Left lobe of liver (tissue), 2 donors: ENCODE measurements around the gene DNAJC27. TPM values are rescaled to one million over a fixed set of nuclear protein-coding genes. Genes with fewer than 3 reads are reported as not detected.

Experiments used
- ATAC-seq: fragments of 200-7000 bp; cut with Tn5 transposase; one replicate; pipeline ENCODE4 v1.9.1; 2020; ENCODE audit warnings: mild to moderate bottlenecking, moderate library complexity
- DNase-seq: peaks from one replicate; pipeline ENCODE4 v3.0.0-alpha.2; 2020; ENCODE audit warnings: low spot score
- total RNA-seq: library from RNA; stranded (reverse); gene quantifications from one replicate; pipeline ENCODE4 v1.2.1, GENCODE V29; 2021
- donor health status: DM: no; HTN: no; CAD: no; lungs with moderate emphysema.
- donor health status: DM: no; HTN: yes; CAD: no.

Gene DNAJC27
- total RNA-seq, 1 donor from 2014 or later, result 1.9 TPM

DNA sequence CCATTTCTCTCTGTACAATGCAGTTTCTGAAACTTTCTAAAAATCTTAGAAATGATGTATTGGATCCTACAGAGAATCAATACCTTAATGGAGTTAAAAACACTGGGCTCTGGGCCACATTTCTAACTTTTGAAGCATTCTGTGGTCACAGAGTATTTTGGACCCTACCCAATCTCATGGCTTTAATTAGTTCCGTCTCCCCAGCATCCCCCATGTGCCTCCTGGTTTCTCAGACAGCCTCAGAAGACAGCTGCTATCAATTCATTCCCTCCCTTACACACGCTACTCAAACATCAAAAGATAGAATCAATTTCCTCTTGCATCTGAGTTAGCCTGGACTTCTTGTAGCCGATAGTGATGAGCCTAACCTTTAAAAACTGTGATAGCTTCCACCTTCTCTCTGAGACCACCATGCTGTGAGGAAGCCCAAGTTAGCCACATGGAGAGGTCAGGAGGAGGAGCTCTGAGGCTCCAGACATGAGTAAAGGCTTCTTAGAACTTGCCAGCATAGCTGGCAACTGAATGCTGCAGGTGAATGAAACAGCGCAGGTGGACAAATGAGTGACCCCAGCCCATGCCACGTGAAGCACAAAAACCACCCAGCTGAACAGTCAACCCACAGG lies 62.1 kb downstream of the DNAJC27 start:
- DNase-seq, result no peak
- no peak for ATAC-seq

GRCh38 chr2:24908461-24908901 lies 63.3 kb downstream of the DNAJC27 start:
- no peak for DNase-seq
- ATAC-seq, result no peak

DNA sequence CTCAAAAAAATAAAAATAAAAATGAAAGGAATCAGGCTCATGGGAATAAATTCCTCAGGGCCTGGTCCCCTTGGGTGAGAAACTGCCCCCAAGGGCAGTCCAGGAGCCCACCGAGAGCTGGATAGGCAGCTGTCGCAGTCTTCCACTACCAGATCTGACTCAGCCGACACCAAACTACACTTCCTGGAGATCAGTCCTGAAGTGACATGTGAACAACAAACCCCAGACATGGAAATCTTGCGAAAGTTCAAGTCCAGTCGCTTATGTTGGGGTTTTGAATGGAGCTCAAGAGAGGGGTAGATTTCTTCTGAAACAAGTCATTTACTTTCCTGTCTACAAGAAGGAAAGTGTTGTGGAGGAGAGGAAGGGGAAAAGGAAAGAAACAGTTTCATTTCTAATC lies 64.6 kb downstream of the DNAJC27 start:
- no peak for ATAC-seq
- DNase-seq, result no peak

DNA sequence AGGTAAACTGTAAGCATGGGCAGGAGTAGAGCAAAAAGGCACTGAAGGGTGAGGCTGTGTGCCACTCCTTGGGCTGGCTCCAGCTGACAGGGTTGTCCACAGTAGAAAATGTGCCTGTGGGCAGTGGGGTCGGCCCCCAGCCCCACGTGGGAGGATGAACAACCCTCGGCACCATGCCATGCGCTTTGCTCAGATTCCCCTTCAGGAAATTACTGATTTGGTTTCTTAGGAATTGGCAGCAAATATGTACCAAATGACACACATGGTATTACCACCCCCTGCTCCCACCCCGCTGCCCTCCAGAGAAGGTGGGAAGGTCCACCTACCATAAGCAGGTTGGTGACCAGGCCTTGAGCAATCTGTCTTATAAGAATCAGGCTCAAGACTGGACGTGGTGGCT lies 65.3 kb downstream of the DNAJC27 start:
- no peak for DNase-seq
- no peak for ATAC-seq

DNA sequence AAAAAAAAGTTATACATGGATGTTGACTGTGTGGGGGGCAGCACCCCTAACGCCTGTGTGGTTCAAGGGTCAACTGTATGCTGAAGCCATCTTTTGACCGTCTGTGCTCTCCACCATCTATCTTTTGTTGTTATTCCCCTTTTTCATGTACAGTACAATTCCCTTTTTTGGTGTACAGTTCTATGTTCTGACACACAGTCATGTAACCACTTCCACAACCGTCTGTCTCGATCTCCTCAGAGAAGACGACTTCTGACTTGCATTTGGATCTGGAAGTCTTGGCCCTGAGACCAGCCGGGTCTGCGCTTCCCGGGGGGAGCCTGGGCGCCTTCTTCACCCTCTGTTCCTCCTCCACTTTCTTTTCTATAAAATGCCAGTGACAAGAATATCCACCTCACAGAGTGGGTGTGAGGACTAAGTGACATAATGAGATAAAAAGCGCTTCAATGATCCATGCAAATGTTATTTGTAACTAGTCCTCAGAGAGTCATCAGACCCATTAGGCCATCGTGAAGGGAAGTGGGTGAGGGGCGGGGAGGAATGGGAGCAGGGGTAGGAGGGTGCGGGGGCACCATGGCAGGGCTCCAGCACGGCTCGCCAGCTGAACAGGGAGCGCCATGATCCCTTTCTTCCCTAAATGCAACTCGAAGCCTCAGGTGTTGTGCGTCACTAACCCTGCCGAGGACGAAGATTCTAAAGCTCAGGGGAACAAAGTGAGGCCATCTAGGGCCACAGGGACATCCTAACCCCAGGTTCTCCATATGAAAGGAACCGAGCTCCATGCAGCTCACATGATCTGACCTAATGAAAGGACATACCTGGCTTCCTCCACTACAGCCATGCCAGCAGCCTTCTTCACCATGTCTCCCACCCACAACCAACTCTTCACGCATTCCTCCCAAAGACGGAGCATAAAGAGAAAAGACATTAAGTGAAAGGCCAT lies 68.3 kb downstream of the DNAJC27 start:
- ATAC-seq, result no peak
- no peak for DNase-seq

DNA sequence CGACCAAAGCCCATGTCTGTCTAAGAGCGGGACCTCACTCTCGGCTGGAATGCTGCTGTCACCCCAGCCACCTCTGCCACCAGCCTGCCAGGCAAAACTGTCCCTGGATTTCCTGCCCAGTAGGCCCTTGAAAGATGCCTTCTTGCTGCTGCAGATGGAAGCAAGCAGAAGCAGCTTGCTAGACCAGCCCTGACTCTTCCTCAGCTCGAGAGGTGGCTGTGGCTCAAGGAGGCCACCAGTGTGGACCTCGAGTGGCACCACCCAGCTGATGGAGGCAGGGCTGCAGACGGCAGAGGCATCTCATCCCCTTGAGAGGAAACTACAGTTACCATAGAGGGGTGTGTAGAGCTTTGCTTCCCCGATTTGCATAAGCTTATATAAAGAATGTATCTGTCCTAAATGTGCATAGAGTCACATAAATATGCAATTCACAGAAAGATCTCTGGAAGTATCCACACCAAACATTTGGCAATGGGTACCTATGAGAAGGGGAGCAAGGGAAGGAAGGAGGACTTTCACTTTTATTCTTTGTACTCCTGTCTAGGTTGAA lies 72.3 kb downstream of the DNAJC27 start:
- ATAC-seq (no peak), DNase-seq (no peak)

DNA sequence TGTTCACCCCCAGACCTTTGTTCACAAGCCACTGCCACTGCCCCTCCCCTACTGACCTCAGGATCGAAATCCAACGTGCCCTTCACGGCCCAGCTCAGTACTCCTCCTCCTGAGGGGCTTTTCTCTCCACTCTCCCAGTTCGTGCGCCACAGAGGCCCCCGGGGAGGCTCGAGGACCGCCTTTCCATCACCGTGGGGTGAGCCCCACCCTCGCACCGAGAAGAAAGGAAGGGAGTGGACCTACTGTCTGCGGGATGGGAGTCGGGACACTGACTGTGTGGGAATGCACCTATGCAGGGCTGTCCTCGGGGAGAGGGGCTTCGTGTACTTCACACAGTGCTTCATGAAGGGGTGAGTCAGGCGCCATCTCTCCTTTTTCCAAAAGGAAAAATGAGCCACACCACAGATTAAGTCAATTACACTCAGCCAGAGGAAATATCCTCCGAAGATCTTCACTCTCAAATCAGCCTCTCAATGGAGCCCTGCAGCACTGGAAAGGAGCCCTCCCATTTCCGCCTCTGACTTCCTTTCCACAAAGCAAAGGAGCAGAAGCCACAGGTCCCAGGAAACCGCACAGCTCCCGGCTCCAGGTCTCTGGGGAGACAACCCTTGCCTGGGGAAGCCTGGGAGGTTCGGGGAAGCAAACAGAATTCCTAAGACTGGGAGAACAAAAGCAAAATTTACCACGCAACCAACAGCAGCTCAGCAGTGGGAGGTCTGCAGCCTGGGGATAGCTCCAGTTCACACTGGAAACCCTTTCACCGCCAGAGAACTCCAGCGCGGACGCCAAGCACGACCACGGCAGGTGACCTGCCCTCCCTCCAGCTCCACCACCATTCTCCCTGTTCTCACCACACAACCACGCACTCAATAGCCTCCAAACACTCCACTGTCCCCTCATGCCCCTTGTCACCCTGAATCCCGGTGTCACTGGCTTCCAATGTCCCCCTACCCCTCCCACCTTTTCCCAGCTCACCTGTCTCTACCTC lies 73.3 kb downstream of the DNAJC27 start:
- DNase-seq (no peak), ATAC-seq (no peak)

GRCh38 chr2:24894750-24895149 lies 77.0 kb downstream of the DNAJC27 start:
- DNase-seq, result no peak
- ATAC-seq, result no peak

DNA sequence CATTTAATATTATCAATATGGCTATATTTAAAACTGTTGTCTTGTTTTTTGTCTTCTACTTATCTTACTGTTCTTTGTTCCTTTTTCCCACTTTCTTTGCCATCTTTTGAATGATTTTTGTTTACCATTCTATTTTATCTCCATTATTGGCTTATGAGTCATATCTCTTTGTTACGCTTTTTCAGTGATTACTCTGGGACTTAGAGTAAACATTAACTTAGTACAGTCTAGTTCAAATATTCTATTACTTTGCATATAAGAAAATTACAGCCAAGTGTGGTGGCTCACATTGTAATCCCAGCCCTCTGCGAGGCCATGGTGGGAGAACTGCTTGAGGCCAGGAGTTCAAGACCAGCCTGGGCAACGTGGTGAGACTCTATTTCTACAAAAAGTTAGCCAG lies 77.8 kb downstream of the DNAJC27 start:
- DNase-seq (no peak), ATAC-seq (no peak)

Other genes starting within 250 kb of the DNAJC27 start
- 13.4 TPM for gene PTRHD1, start 178.6 kb downstream of the DNAJC27 start, total RNA-seq
- gene CENPO, start 178.5 kb downstream of the DNAJC27 start, total RNA-seq, result 2.0 TPM
- 4.2 TPM for gene ADCY3, start 51.7 kb downstream of the DNAJC27 start, total RNA-seq
- gene EFR3B, start 70.1 kb upstream of the DNAJC27 start, total RNA-seq, result 0.30 TPM
- 0.33 TPM for gene POMC, start 196.6 kb upstream of the DNAJC27 start, total RNA-seq